Panc1 (cell line): ENCODE measurements around the gene COL5A1.

ENCODE experiments used
- CTCF ChIP-seq: fragments of 450-650 bp; IDR thresholded peaks from 2 replicates; pipeline ENCODE4 v1.5.1; 2017; ENCODE audit warnings: mild to moderate bottlenecking
- POLR2AphosphoS5 ChIP-seq: IDR thresholded peaks from 2 replicates; pipeline ENCODE4 v1.6.1; 2012; ENCODE audit warnings: mild to moderate bottlenecking, low read depth, low read length, moderate library complexity

- TF ChIP-seq CTCF (no peak), POLR2AphosphoS5 (no peak)
These were observed 22.7 kb upstream of the COL5A1 start for GRCh38 chr9:134618833-134619447.
